ENCODE results near the gene ELP1. TPM values are rescaled to one million over a fixed set of nuclear protein-coding genes. Genes with fewer than 3 reads are reported as not detected.

The ELP1 gene
- total and polyA plus RNA-seq, 2 donors (not counting 3 experiments of a cell fraction or from before 2014, with no cell fraction given), result 12.6 to 21.8 TPM

GRCh38 chr9:108838017-108838416 is 95.9 kb downstream of the ELP1 start:
- FAIRE-seq, result no peak
- Histone ChIP-seq H3K4me3 (replicated peaks in 1 of 3; ENCODE audit: insufficient read depth in 1 of 3, low read depth in 1 of 3, low read length in 3 of 3) (no peak overlapping the region), H3K9ac (replicated peaks; ENCODE audit: extremely low read depth, insufficient read depth, low read length) (no peak overlapping the region), H4K20me1 (replicated peaks; ENCODE audit: control insufficient read depth, extremely low read depth, insufficient read depth, low read length) (no peaks in the 10 kb centered on the region), H2AFZ (ENCODE audit: low read depth, low read length) (no peak overlapping the region), H3K36me3 (ENCODE audit: control insufficient read depth in 2 of 2, extremely low read depth in 1 of 2, insufficient read depth in 2 of 2, low read length in 2 of 2) (no peaks in the 10 kb centered on the region), H3K4me2 (ENCODE audit: insufficient read depth, low read length) (no peak overlapping the region), H3K27ac (ENCODE audit: insufficient read depth, low read depth, low read length) (no peak overlapping the region), H3K79me2 (ENCODE audit: control insufficient read depth, insufficient read depth, low read length) (no peaks in the 10 kb centered on the region), H3K9me1 (replicated peaks; ENCODE audit: control insufficient read depth, extremely low read depth, insufficient read depth, low read length) (no peaks in the 10 kb centered on the region), H3K4me1 (ENCODE audit: control insufficient read depth, extremely low read depth, insufficient read depth, low read length) (peaks cover 16% of the 10 kb centered on the region), H3K27me3 (ENCODE audit: control insufficient read depth in 2 of 2, insufficient read depth in 2 of 2, low read length in 2 of 2) (no peaks in the 10 kb centered on the region), H3K9me3 (replicated peaks; ENCODE audit: control insufficient read depth, insufficient read depth, low read length) (no peaks in the 10 kb centered on the region)
- dilution Hi-C loops (cut with MboI; ENCODE audit: extremely low pct_ligation_motif_present, low sequenced_read_pairs) (no loop called here), intact Hi-C loops (cut with micrococcal nuclease) (no loop called here)
- POLR2A ChIA-PET, result no interaction called here
- DNase-seq (ENCODE audit: low read depth, low spot score), result no peak
- CTCF ChIA-PET, result interaction anchor here (1.0 kb wide), 1 partner anchor 1373 kb away, joined by 3 read pairs; no protein-coding TSS in a partner anchor
- TF ChIP-seq JUN (IDR thresholded peaks at IDR 0.05; ENCODE audit: borderline replicate concordance, insufficient read depth, insufficient read length, low read depth) (no peak), FOS (IDR thresholded peaks at IDR 0.05; ENCODE audit: borderline replicate concordance, insufficient read depth, low read length) (no peak), POLR2AphosphoS5 (IDR thresholded peaks at IDR 0.05; ENCODE audit: insufficient read depth, low read depth, low read length) (no peak), CTCF (IDR thresholded peaks at IDR 0.05; ENCODE audit: extremely low read depth in 1 of 2, insufficient read depth in 1 of 2, low read depth in 1 of 2, low read length in 2 of 2) (no peak), EZH2 (IDR thresholded peaks at IDR 0.05; ENCODE audit: borderline replicate concordance, low read depth, low read length, severe bottlenecking) (no peak), GATA2 (IDR thresholded peaks at IDR 0.05; ENCODE audit: insufficient read depth, insufficient read length, low read depth, low read length) (no peak), MYC (IDR thresholded peaks at IDR 0.05; ENCODE audit: low read depth, low read length) (no peak), POLR2A (IDR thresholded peaks at IDR 0.05; ENCODE audit: low read depth, low read length) (no peak)
- TF ChIP-seq, protein P1, sequence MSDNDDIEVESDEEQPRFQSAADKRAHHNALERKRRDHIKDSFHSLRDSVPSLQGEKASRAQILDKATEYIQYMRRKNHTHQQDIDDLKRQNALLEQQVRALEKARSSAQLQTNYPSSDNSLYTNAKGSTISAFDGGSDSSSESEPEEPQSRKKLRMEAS (IDR thresholded peaks at IDR 0.05; ENCODE audit: insufficient read depth, insufficient read length), result no peak
- no TSS peak for BruUV-seq (replicated peaks)

Data from endothelial cell of umbilical vein (primary cell).